ENCODE results near the gene NEGR1.

DNA sequence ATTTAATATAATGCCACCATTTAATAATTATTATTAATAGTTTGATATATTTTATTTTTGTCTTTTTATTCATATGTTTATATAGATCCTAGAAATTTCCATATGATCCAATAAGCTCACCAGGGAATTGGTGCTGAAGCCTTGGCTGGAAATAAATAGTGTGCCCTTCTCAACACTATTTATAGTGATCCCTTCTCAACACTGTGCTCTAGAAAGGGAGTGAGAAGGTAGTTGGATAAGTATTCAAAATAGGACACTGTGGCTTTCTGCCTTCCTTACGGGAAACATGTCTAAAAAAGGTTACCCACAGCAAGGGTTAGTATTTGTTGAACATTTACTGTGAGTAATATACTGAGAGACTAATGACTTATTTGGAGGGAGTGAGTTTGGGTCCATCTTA is 496.1 kb downstream of the NEGR1 start:
- TF ChIP-seq, protein P1, sequence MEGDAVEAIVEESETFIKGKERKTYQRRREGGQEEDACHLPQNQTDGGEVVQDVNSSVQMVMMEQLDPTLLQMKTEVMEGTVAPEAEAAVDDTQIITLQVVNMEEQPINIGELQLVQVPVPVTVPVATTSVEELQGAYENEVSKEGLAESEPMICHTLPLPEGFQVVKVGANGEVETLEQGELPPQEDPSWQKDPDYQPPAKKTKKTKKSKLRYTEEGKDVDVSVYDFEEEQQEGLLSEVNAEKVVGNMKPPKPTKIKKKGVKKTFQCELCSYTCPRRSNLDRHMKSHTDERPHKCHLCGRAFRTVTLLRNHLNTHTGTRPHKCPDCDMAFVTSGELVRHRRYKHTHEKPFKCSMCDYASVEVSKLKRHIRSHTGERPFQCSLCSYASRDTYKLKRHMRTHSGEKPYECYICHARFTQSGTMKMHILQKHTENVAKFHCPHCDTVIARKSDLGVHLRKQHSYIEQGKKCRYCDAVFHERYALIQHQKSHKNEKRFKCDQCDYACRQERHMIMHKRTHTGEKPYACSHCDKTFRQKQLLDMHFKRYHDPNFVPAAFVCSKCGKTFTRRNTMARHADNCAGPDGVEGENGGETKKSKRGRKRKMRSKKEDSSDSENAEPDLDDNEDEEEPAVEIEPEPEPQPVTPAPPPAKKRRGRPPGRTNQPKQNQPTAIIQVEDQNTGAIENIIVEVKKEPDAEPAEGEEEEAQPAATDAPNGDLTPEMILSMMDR (IDR thresholded peaks at IDR 0.05) = no peak
- TF ChIP-seq EP300 (IDR thresholded peaks at IDR 0.05; ENCODE audit: low read depth) (no peak), POLR2A (IDR thresholded peaks at IDR 0.05) (no peak)

Data from transverse colon (tissue), 3 donors.